Esophagus muscularis mucosa (tissue), 4 donors: ENCODE data around the gene PLAAT4.

Experiments
- CTCF ChIP-seq, 3 experiments: fragments of 200-600 bp in 2 of 3; fragments of 450-650 bp in 1 of 3; sonication (generic) in 2 of 3; IDR thresholded peaks; one replicate each; pipeline ENCODE4 v1.5.1; 2017 to 2019; ENCODE audit warnings: antibody characterized with exemption in 3 of 3, mild to moderate bottlenecking in 2 of 3, moderate library complexity in 1 of 3
- EP300 ChIP-seq: sonication (generic); formaldehyde crosslinking; IDR thresholded peaks from one replicate; pipeline ENCODE4 v1.6.1; 2017; ENCODE audit warnings: antibody characterized with exemption
- POLR2AphosphoS5 ChIP-seq, 2 donors: sonication (generic); formaldehyde crosslinking; IDR thresholded peaks; one replicate each; pipeline ENCODE4 v1.6.1; 2017; ENCODE audit warnings: antibody characterized with exemption in 2 of 2

DNA sequence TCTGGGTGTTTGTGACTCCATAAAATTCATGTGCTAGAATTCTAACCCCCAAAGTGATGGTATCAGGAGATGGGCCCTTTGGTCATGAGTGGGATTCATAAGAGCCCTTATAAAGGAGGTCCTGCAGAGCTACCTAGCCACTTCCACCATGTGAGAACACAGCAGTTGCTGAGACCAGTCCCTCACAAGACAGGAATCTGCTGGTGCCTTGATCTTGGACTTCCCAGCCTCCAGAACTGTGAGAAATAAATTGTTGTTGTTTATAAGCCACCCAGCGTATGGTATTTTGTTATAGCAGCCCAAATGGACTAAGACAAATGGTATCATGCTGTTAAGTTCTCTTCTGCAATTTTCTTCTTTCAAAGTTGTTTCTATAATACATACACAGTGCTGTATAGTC, 44.2 kb upstream of the PLAAT4 start:
- no peak for TF ChIP-seq CTCF (IDR thresholded peaks at IDR 0.05)
- no peak for TF ChIP-seq POLR2AphosphoS5 (IDR thresholded peaks at IDR 0.05)
- no peak for TF ChIP-seq EP300
